Activated T-cell treated with anti-CD3 and anti-CD28 coated beads, Interleukin-2, amount 50 U/mL, for 24 hours (primary cell): Measurements from ENCODE around the gene ADCY2.

Source experiments
- DNase-seq: peaks from one replicate; pipeline ENCODE4 v3.0.0-alpha.2; 2020
- H3K27ac Mint-ChIP-seq: 2 replicates; pipeline ENCODE4 v1.8.0; 2020; ENCODE audit warnings: mild to moderate bottlenecking, mixed read lengths
- H3K27me3 Mint-ChIP-seq: 2 replicates; pipeline ENCODE4 v1.8.0; 2020; ENCODE audit warnings: mixed read lengths
- H3K36me3 Mint-ChIP-seq: 2 replicates; pipeline ENCODE4 v1.8.0; 2020; ENCODE audit warnings: low read depth, mixed read lengths
- H3K4me1 Mint-ChIP-seq: 2 replicates; pipeline ENCODE4 v1.8.0; 2020; ENCODE audit warnings: low read depth, mixed read lengths
- H3K4me3 Mint-ChIP-seq: 2 replicates; pipeline ENCODE4 v1.8.0; 2020; ENCODE audit warnings: mild to moderate bottlenecking, moderate library complexity, mixed read lengths
- H3K9me3 Mint-ChIP-seq: 2 replicates; pipeline ENCODE4 v1.8.0; 2020; ENCODE audit warnings: mixed read lengths

The ADCY2 gene

GRCh38 chr5:7493081-7493480 is 97.1 kb downstream of the ADCY2 start:
- H3K4me3 Mint-ChIP-seq = no peak overlapping the region

GRCh38 chr5:7493622-7494021 is 97.7 kb downstream of the ADCY2 start:
- Mint-ChIP-seq H3K27ac (no peak overlapping the region), H3K9me3 (peaks cover 10% of the 10 kb centered on the region), H3K4me3 (no peak overlapping the region)

More at GRCh38 chr5:7493081-7493480, 97.1 kb downstream of the ADCY2 start:
- no peaks in the 10 kb centered on the region for H3K4me1 Mint-ChIP-seq
- peaks cover 15% of the 10 kb centered on the region for H3K9me3 Mint-ChIP-seq
- no peaks in the 10 kb centered on the region for H3K27me3 Mint-ChIP-seq
- H3K27ac Mint-ChIP-seq = no peak overlapping the region
- no peaks in the 10 kb centered on the region for H3K36me3 Mint-ChIP-seq
- no peak for DNase-seq

GRCh38 chr5:7494481-7495130 is 98.7 kb downstream of the ADCY2 start:
- Mint-ChIP-seq H3K36me3 (no peaks in the 10 kb centered on the region), H3K4me3 (no peak overlapping the region), H3K4me1 (no peaks in the 10 kb centered on the region), H3K27me3 (no peaks in the 10 kb centered on the region), H3K27ac (no peak overlapping the region), H3K9me3 (peaks cover 5% of the 10 kb centered on the region)
- no peak for DNase-seq

More at GRCh38 chr5:7493622-7494021, 97.7 kb downstream of the ADCY2 start:
- no peaks in the 10 kb centered on the region for H3K36me3 Mint-ChIP-seq
- no peak for DNase-seq
- no peaks in the 10 kb centered on the region for H3K4me1 Mint-ChIP-seq
- no peaks in the 10 kb centered on the region for H3K27me3 Mint-ChIP-seq

- H3K27me3 Mint-ChIP-seq = no peaks in the 10 kb centered on the region
- H3K9me3 Mint-ChIP-seq = peaks cover 2% of the 10 kb centered on the region
- no peak overlapping the region for H3K4me3 Mint-ChIP-seq
- H3K36me3 Mint-ChIP-seq = no peaks in the 10 kb centered on the region
- H3K27ac Mint-ChIP-seq = no peak overlapping the region
- DNase-seq = no peak
- H3K4me1 Mint-ChIP-seq = no peaks in the 10 kb centered on the region
These were observed 99.2 kb downstream of the ADCY2 start for GRCh38 chr5:7495131-7495517.

DNA sequence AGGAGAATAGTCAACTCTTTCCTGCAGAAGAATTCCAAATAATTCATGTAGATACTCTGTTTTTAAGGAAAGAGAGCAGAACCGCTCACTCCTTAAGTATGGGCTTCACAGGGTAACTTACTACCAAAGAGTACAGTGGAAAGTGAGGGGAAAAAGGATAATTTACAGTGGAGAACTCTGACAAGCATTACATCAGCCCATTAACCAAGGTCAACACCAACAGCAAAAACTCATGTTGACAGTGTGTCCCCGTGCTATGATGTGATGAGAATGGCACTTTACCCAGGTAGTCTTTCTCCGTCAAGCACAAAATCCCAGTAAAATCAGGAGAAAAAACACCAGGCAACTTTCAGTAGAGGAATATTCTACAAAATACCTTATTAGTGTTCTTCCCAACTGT is 104.3 kb downstream of the ADCY2 start:
- H3K27ac Mint-ChIP-seq = no peak overlapping the region
- H3K4me1 Mint-ChIP-seq = no peaks in the 10 kb centered on the region
- H3K9me3 Mint-ChIP-seq = peaks cover 2% of the 10 kb centered on the region
- no peaks in the 10 kb centered on the region for H3K27me3 Mint-ChIP-seq
- H3K4me3 Mint-ChIP-seq = no peak overlapping the region
- no peaks in the 10 kb centered on the region for H3K36me3 Mint-ChIP-seq
- no peak for DNase-seq

DNA sequence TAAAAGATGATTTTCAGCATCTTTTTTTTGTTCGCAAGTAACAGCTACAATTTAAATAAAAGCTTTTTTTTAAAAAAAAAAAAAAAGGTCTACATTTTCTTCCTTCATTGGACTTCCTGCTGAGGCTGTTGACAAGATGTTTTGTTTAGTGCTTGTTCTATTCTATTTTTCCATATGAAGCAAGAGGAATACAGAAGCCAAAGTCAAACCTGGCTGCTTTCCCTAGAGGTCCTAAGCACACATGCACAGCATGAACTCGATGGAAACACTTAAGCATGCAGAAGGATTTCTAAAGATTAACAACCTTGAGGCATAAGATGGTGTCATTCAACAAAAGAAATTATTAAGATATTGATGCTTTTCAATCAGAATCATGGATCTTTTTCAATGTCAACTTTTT is 105.1 kb downstream of the ADCY2 start:
- H3K4me1 Mint-ChIP-seq = no peaks in the 10 kb centered on the region
- no peaks in the 10 kb centered on the region for H3K36me3 Mint-ChIP-seq
- no peaks in the 10 kb centered on the region for H3K27me3 Mint-ChIP-seq
- peaks cover 2% of the 10 kb centered on the region for H3K9me3 Mint-ChIP-seq
- H3K27ac Mint-ChIP-seq = no peak overlapping the region
- no peak overlapping the region for H3K4me3 Mint-ChIP-seq
- DNase-seq = no peak

DNA sequence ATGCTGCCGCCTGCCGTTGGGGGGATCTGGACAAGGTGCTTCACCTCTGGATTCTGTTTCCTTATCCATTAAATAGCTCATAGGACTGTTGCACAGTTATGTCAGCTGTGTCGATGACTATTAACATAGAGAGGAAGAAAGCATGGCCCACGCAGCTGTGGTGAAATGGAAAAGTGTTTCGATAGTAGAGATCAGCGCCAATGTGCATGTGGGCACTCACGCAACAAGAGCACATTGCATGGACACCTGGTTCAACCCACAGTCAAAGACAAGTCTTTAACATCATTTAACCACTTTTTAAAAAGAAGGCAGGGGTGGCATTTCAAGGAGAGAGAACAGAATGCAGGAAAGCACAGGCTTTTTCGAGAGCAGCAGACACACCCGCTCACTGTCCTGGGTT is 107.6 kb downstream of the ADCY2 start:
- Mint-ChIP-seq H3K9me3 (peaks cover 6% of the 10 kb centered on the region), H3K27ac (no peak overlapping the region), H3K36me3 (no peaks in the 10 kb centered on the region), H3K4me3 (no peak overlapping the region), H3K27me3 (no peaks in the 10 kb centered on the region), H3K4me1 (no peaks in the 10 kb centered on the region)
- no peak for DNase-seq

DNA sequence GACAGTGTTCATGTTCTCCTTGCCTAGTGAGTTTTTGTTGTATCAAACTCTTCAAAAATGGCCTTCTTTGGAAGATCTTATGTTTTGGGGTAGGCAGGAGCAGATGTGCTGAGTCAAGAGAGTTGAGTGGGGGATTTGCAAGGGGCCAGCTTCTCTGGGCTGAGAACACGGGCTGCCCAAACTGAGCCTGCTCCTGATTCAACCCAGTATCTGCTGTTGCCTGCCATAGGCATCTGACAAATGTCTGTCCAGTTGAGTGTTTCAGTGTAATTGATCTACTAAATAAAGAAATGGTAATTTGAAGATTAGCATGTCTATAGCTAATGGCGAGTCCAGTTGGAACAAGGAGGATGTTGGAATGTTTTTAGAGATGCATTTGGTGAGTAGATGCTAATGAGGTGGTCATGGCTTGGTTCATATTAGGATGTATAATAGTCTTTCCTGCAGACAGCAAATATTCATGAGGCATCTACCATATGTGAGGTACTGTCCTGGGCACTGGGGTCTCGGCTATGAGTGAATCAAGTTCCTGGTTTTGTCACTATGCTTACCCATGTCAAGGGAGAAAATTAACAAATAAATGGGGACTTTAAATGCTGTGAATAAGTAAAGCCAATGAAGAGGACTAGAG is 119.5 kb downstream of the ADCY2 start:
- Mint-ChIP-seq H3K9me3 (no peaks in the 10 kb centered on the region), H3K36me3 (no peaks in the 10 kb centered on the region), H3K4me3 (no peak overlapping the region), H3K4me1 (no peaks in the 10 kb centered on the region), H3K27me3 (no peaks in the 10 kb centered on the region), H3K27ac (no peak overlapping the region)
- DNase-seq = no peak

DNA sequence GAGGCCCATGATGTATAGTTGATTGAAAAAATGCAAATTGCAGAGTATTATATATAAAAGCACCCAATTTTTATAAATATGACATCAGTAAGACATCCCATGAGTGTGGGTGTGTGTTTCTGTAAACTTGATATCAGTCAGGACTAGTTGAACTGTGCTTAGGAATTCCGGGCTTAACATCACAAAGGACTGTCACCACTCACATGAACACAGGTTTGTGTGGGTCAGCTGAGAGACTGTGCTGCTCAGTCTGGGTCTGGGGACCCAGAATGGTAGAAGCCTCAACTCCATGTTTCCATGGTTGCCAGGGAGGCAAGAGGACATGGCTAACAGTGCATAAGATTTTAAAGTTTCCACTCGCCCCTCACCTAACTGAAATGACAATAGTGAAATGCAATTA is 120.3 kb downstream of the ADCY2 start:
- Mint-ChIP-seq H3K9me3 (no peaks in the 10 kb centered on the region), H3K27ac (no peak overlapping the region), H3K27me3 (no peaks in the 10 kb centered on the region), H3K4me3 (no peak overlapping the region), H3K36me3 (no peaks in the 10 kb centered on the region), H3K4me1 (no peaks in the 10 kb centered on the region)
- no peak for DNase-seq

- H3K4me1 Mint-ChIP-seq = no peaks in the 10 kb centered on the region
- no peaks in the 10 kb centered on the region for H3K27me3 Mint-ChIP-seq
- no peak overlapping the region for H3K27ac Mint-ChIP-seq
- no peaks in the 10 kb centered on the region for H3K36me3 Mint-ChIP-seq
- no peaks in the 10 kb centered on the region for H3K9me3 Mint-ChIP-seq
- DNase-seq = no peak
- H3K4me3 Mint-ChIP-seq = no peak overlapping the region
These were observed 121.1 kb downstream of the ADCY2 start for GRCh38 chr5:7517006-7517405.

- H3K27ac Mint-ChIP-seq = no peak overlapping the region
- peaks cover 2% of the 10 kb centered on the region for H3K9me3 Mint-ChIP-seq
- H3K36me3 Mint-ChIP-seq = no peaks in the 10 kb centered on the region
- H3K4me1 Mint-ChIP-seq = no peaks in the 10 kb centered on the region
- no peak for DNase-seq
- H3K27me3 Mint-ChIP-seq = no peaks in the 10 kb centered on the region
- no peak overlapping the region for H3K4me3 Mint-ChIP-seq
These were observed 123.1 kb downstream of the ADCY2 start for GRCh38 chr5:7518947-7519560.

DNA sequence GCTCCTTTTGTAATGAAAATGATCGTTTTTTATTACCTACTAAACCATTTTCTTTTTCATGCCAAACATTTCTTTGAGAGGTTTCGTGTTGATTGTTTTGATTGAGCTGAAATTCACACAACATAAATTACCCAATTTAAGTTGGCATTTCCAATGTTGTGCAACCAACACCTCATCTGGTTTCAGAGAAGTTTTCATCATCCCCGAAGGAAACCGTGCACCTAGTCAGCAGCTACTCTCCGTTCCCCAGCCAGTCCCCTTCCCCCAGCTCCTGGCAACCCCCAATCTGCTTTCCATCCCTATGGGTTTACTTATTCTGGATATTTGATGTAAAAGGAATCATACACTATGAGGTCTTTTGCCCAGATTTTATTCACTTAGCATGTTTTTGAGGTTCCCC is 123.6 kb downstream of the ADCY2 start:
- H3K9me3 Mint-ChIP-seq = peaks cover 2% of the 10 kb centered on the region
- no peak for DNase-seq
- no peaks in the 10 kb centered on the region for H3K27me3 Mint-ChIP-seq
- no peaks in the 10 kb centered on the region for H3K4me1 Mint-ChIP-seq
- H3K4me3 Mint-ChIP-seq = no peak overlapping the region
- H3K36me3 Mint-ChIP-seq = no peaks in the 10 kb centered on the region
- H3K27ac Mint-ChIP-seq = no peak overlapping the region

- Mint-ChIP-seq H3K9me3 (peaks cover 5% of the 10 kb centered on the region), H3K4me3 (no peak overlapping the region), H3K36me3 (no peaks in the 10 kb centered on the region), H3K4me1 (no peaks in the 10 kb centered on the region), H3K27me3 (no peaks in the 10 kb centered on the region), H3K27ac (no peak overlapping the region)
- no peak for DNase-seq
These were observed 133.9 kb downstream of the ADCY2 start for GRCh38 chr5:7529880-7530279.

- DNase-seq = no peak
- peaks cover 3% of the 10 kb centered on the region for H3K27me3 Mint-ChIP-seq
- no peak overlapping the region for H3K27ac Mint-ChIP-seq
- H3K4me3 Mint-ChIP-seq = no peak overlapping the region
- H3K36me3 Mint-ChIP-seq = no peaks in the 10 kb centered on the region
- peaks cover 5% of the 10 kb centered on the region for H3K9me3 Mint-ChIP-seq
- no peaks in the 10 kb centered on the region for H3K4me1 Mint-ChIP-seq
These were observed 138.0 kb downstream of the ADCY2 start for GRCh38 chr5:7533941-7534340.

GRCh38 chr5:7534505-7534904 is 138.6 kb downstream of the ADCY2 start:
- Mint-ChIP-seq H3K9me3 (peaks cover 5% of the 10 kb centered on the region), H3K36me3 (no peaks in the 10 kb centered on the region), H3K4me3 (no peak overlapping the region), H3K4me1 (no peaks in the 10 kb centered on the region), H3K27me3 (peaks cover 3% of the 10 kb centered on the region), H3K27ac (no peak overlapping the region)
- DNase-seq = no peak
